DND-41 (cell line): Measurements from ENCODE around the gene ARHGEF19.

Experiments used
- ATAC-seq: fragments of 200-7000 bp; cut with Tn5 transposase; 3 replicates; pipeline ENCODE4 v1.9.1; 2021; ENCODE audit warnings: low read depth; ENCODE audit not compliant: insufficient read depth
- DNase-seq: peaks from one replicate; pipeline ENCODE4 v3.0.0-alpha.2; 2020
- H2AFZ ChIP-seq: 2 replicates; pipeline ENCODE4 v1.6.0; 2012; ENCODE audit warnings: low read depth, low read length
- H3K27ac ChIP-seq: 2 replicates; pipeline ENCODE4 v1.5.1; 2012; ENCODE audit warnings: low read length, inconsistent platforms
- H3K27me3 ChIP-seq: fragments of 200-600 bp; sonication (generic); 2 replicates; pipeline ENCODE4 v1.6.0; 2012; ENCODE audit warnings: low read length, mild to moderate bottlenecking, inconsistent platforms; ENCODE audit not compliant: insufficient read depth, poor library complexity
- H3K36me3 ChIP-seq: 2 replicates; pipeline ENCODE4 v1.5.1; 2012; ENCODE audit warnings: low read length, inconsistent platforms; ENCODE audit not compliant: insufficient read depth
- H3K4me1 ChIP-seq: 2 replicates; pipeline ENCODE4 v1.5.1; 2012; ENCODE audit warnings: mild to moderate bottlenecking, low read length; ENCODE audit not compliant: insufficient read depth
- H3K4me2 ChIP-seq: 2 replicates; pipeline ENCODE4 v1.6.0; 2012; ENCODE audit warnings: mild to moderate bottlenecking, moderate library complexity, low read length, inconsistent platforms; ENCODE audit not compliant: insufficient read depth
- H3K4me3 ChIP-seq, 2 experiments: fragments of 200-600 bp in 1 of 2; shearing (Covaris generic) in 1 of 2; 2 replicates each; pipeline ENCODE4 v1.5.1; 2012 to 2016; ENCODE audit warnings: inconsistent platforms in 2 of 2, low read length in 2 of 2, mild to moderate bottlenecking in 2 of 2, low read depth in 1 of 2, moderate library complexity in 1 of 2
- H3K79me2 ChIP-seq: 2 replicates; pipeline ENCODE4 v1.6.0; 2012; ENCODE audit warnings: low read length, inconsistent platforms; ENCODE audit not compliant: insufficient read depth
- H3K9ac ChIP-seq: 2 replicates; pipeline ENCODE4 v1.6.0; 2012; ENCODE audit warnings: low read depth, mild to moderate bottlenecking, inconsistent platforms, low read length, moderate library complexity
- H3K9me3 ChIP-seq: 2 replicates; pipeline ENCODE4 v1.5.1; 2012; ENCODE audit warnings: low read length, moderate library complexity, mild to moderate bottlenecking, inconsistent platforms; ENCODE audit not compliant: insufficient read depth, severe bottlenecking
- H4K20me1 ChIP-seq: 2 replicates; pipeline ENCODE4 v1.6.0; 2012; ENCODE audit warnings: low read length; ENCODE audit not compliant: insufficient read depth
- EZH2 ChIP-seq: IDR thresholded peaks from 3 replicates; pipeline ENCODE4 v1.6.1; 2012; ENCODE audit warnings: borderline replicate concordance, low read depth, mild to moderate bottlenecking, moderate library complexity, low read length, inconsistent platforms; ENCODE audit not compliant: severe bottlenecking
- TF ChIP-seq, protein P1 (sequence below): IDR thresholded peaks from 2 replicates; pipeline ENCODE4 v1.5.1; 2012; ENCODE audit warnings: borderline replicate concordance, low read length, moderate library complexity, mild to moderate bottlenecking; ENCODE audit not compliant: poor library complexity, severe bottlenecking; ENCODE audit errors: extremely low read depth

Gene ARHGEF19

DNA sequence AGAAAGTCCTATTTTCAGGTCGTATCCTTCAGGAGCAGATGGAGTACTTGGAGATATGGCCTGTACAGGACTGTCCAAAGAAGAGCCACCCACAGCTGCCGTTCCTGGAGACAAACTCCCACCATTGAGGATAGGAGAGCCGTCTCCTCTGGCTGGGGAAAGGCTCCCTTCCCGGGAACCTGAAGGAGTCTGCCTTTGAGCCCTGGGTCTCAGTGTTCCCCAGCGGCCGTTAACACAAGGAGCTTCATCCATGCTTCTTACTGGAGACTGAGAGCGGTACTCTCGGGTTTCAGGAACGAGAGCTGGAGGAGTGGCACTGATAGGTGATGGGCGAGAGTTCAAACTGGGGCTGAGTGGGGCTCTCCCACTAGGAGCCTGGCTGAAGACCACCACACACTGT is 38.9 kb upstream of the ARHGEF19 start:
- no peak for TF ChIP-seq EZH2
- TF ChIP-seq, protein P1, sequence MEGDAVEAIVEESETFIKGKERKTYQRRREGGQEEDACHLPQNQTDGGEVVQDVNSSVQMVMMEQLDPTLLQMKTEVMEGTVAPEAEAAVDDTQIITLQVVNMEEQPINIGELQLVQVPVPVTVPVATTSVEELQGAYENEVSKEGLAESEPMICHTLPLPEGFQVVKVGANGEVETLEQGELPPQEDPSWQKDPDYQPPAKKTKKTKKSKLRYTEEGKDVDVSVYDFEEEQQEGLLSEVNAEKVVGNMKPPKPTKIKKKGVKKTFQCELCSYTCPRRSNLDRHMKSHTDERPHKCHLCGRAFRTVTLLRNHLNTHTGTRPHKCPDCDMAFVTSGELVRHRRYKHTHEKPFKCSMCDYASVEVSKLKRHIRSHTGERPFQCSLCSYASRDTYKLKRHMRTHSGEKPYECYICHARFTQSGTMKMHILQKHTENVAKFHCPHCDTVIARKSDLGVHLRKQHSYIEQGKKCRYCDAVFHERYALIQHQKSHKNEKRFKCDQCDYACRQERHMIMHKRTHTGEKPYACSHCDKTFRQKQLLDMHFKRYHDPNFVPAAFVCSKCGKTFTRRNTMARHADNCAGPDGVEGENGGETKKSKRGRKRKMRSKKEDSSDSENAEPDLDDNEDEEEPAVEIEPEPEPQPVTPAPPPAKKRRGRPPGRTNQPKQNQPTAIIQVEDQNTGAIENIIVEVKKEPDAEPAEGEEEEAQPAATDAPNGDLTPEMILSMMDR, result no peak
- Histone ChIP-seq H3K4me2 (no peak overlapping the region), H3K36me3 (peaks cover 77% of the 10 kb centered on the region), H3K79me2 (no peaks in the 10 kb centered on the region), H3K4me1 (peaks cover 8% of the 10 kb centered on the region; the same call in 1 of the 2 replicates), H3K9me3 (no peaks in the 10 kb centered on the region), H3K27me3 (no peaks in the 10 kb centered on the region), H3K27ac (no peak overlapping the region), H3K4me3 (no peak overlapping the region), H3K9ac (no peak overlapping the region), H4K20me1 (no peaks in the 10 kb centered on the region), H2AFZ (no peak overlapping the region)
- DNase-seq (no peak), ATAC-seq (no peak)

GRCh38 chr1:16250524-16251251 is 38.2 kb upstream of the ARHGEF19 start:
- Histone ChIP-seq H3K9ac (no peak overlapping the region), H3K4me2 (no peak overlapping the region), H3K27me3 (no peaks in the 10 kb centered on the region), H3K36me3 (peaks cover 71% of the 10 kb centered on the region), H3K79me2 (no peaks in the 10 kb centered on the region), H3K4me1 (peaks cover 8% of the 10 kb centered on the region; the same call in 1 of the 2 replicates), H4K20me1 (no peaks in the 10 kb centered on the region), H3K4me3 (no peak overlapping the region), H3K27ac (no peak overlapping the region), H2AFZ (no peak overlapping the region), H3K9me3 (no peaks in the 10 kb centered on the region)
- TF ChIP-seq, protein P1, result no peak
- TF ChIP-seq EZH2, result no peak
- no peak for ATAC-seq
- DNase-seq, result no peak

GRCh38 chr1:16249596-16250241 is 37.3 kb upstream of the ARHGEF19 start:
- Histone ChIP-seq H3K4me2 (no peak overlapping the region), H3K9me3 (no peaks in the 10 kb centered on the region), H3K9ac (no peak overlapping the region), H3K27ac (no peak overlapping the region), H3K4me1 (peaks cover 8% of the 10 kb centered on the region; the same call in 1 of the 2 replicates), H3K36me3 (peaks cover 62% of the 10 kb centered on the region), H2AFZ (no peak overlapping the region), H3K79me2 (no peaks in the 10 kb centered on the region), H3K27me3 (no peaks in the 10 kb centered on the region), H3K4me3 (no peak overlapping the region), H4K20me1 (no peaks in the 10 kb centered on the region)
- ATAC-seq (no peak), DNase-seq (no peak)
- TF ChIP-seq EZH2, result no peak
- TF ChIP-seq, protein P1, result no peak
